ENCODE results near the gene SHISAL2B.
A peak's percentile ranks its signal among the peaks of the same experiment; 100 is the strongest.

SHISAL2B gene

GRCh38 chr5:64690417-64691151, at the start of gene SHISAL2B:
SHISAL2B (plus strand) TSS chr5:64690503; CDS start chr5:64690624, 121 bp downstream.
- H3K9me3 ChIP-seq (ENCODE audit: control insufficient read depth, low read length): no peaks in the 10 kb centered on the region
- no peak within 1 kb of the TSS for H3K27ac ChIP-seq
- no peaks in the 10 kb centered on the region for H3K79me2 ChIP-seq
- no peak for TF ChIP-seq CTCF (IDR thresholded peaks at IDR 0.05)
- H3K27me3 ChIP-seq (ENCODE audit: control insufficient read depth, insufficient read depth, low read length): no peaks in the 10 kb centered on the region
- no peak within 1 kb of the TSS for H3K9ac ChIP-seq
- no peak within 1 kb of the TSS for H3K4me3 ChIP-seq (ENCODE audit: low read depth, low read length)
- no peaks in the 10 kb centered on the region for H3K4me1 ChIP-seq
- no peak within 1 kb of the TSS for H2AFZ ChIP-seq
- H3K4me2 ChIP-seq (ENCODE audit: low read length): peak within 1 kb of the TSS; percentile 28
- no peaks in the 10 kb centered on the region for H3K36me3 ChIP-seq (ENCODE audit: control insufficient read depth, insufficient read depth, low read length)

- no peaks in the 10 kb centered on the region for H3K79me2 ChIP-seq
- no peak overlapping the region for H3K4me2 ChIP-seq (ENCODE audit: low read length)
- no peaks in the 10 kb centered on the region for H3K27me3 ChIP-seq (ENCODE audit: control insufficient read depth, insufficient read depth, low read length)
- no peaks in the 10 kb centered on the region for H3K4me1 ChIP-seq
- no peak overlapping the region for H3K27ac ChIP-seq
- H3K9ac ChIP-seq: no peak overlapping the region
- H3K36me3 ChIP-seq (ENCODE audit: control insufficient read depth, insufficient read depth, low read length): no peaks in the 10 kb centered on the region
- H3K9me3 ChIP-seq (ENCODE audit: control insufficient read depth, low read length): no peaks in the 10 kb centered on the region
- H2AFZ ChIP-seq: no peak overlapping the region
- no peak overlapping the region for H3K4me3 ChIP-seq (ENCODE audit: low read depth, low read length)
- no peak for TF ChIP-seq CTCF (IDR thresholded peaks at IDR 0.05)
These were observed 45.5 kb upstream of the SHISAL2B start for GRCh38 chr5:64644831-64645230.

- Histone ChIP-seq H3K4me1 (no peaks in the 10 kb centered on the region), H3K27me3 (ENCODE audit: control insufficient read depth, insufficient read depth, low read length) (no peaks in the 10 kb centered on the region), H3K27ac (no peak overlapping the region), H3K4me3 (ENCODE audit: low read depth, low read length) (no peak overlapping the region), H3K79me2 (no peaks in the 10 kb centered on the region), H3K9ac (no peak overlapping the region), H3K4me2 (ENCODE audit: low read length) (no peak overlapping the region), H3K36me3 (ENCODE audit: control insufficient read depth, insufficient read depth, low read length) (no peaks in the 10 kb centered on the region), H3K9me3 (ENCODE audit: control insufficient read depth, low read length) (no peaks in the 10 kb centered on the region), H2AFZ (no peak overlapping the region)
- TF ChIP-seq CTCF (IDR thresholded peaks at IDR 0.05): no peak
These were observed 44.1 kb upstream of the SHISAL2B start for GRCh38 chr5:64646169-64646568.

GRCh38 chr5:64649512-64649911, 40.8 kb upstream of the SHISAL2B start:
- H3K9me3 ChIP-seq (ENCODE audit: control insufficient read depth, low read length): no peaks in the 10 kb centered on the region
- H3K4me1 ChIP-seq: no peaks in the 10 kb centered on the region
- no peak overlapping the region for H3K9ac ChIP-seq
- no peaks in the 10 kb centered on the region for H3K79me2 ChIP-seq
- no peaks in the 10 kb centered on the region for H3K27me3 ChIP-seq (ENCODE audit: control insufficient read depth, insufficient read depth, low read length)
- H2AFZ ChIP-seq: no peak overlapping the region
- no peak for TF ChIP-seq CTCF (IDR thresholded peaks at IDR 0.05)
- no peaks in the 10 kb centered on the region for H3K36me3 ChIP-seq (ENCODE audit: control insufficient read depth, insufficient read depth, low read length)
- H3K4me2 ChIP-seq (ENCODE audit: low read length): no peak overlapping the region
- H3K27ac ChIP-seq: no peak overlapping the region
- H3K4me3 ChIP-seq (ENCODE audit: low read depth, low read length): no peak overlapping the region
